HG03342 (cell line): ENCODE data around the gene LBR.
"Not testable (repeated sequence)": the region's sequence is repeated elsewhere in the genome, so short reads cannot be mapped to it uniquely, and the experiment has no call there.

Experiments used
- ATAC-seq: cut with Tn5 transposase; IDR thresholded peaks from one replicate; pipeline ENCODE4 v1.9.1; 2021; ENCODE audit warnings: mild to moderate bottlenecking, moderate library complexity; ENCODE audit not compliant: unreplicated experiment

Gene LBR

DNA sequence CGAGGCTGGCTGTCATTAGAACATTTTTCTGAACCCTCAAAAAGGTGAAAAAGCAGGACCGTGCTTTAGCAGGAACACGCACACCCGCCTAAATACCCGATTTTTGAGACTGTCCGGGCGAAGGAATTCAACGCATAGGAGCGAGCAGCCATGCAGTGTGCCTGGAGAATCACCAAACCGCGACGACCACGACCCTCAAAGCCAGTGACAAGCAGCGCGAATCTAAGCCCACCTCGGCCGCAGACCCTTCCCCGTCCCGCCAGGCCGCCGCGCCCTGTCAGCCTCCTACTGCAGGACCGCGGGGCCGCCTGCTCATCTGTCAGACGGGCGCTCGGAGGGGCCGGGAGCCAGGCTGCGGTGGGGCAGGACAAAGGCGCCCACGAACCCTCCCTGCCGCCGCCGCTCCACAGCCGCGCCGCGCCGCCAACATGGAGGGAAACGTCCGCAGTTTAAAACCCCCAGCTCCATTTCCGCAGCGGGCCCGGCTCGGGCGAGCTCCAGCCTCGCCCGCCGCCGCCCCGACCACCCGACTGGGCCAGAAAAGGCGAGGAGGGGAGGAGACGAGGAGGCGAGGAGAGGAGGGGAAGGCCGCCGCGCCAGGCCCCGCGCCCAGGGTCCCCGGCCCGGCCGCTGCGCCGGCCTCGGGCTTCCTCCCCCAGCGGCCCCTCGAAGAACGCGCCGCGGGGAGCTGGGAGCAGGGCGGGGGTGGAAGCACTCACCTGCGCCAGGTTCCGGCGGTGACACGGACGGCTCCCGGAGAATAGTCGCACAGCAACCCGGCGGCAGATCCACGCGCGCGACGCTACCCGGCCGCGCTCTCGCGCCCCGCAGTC, at the start of gene LBR:
TSS of gene LBR (minus strand) at position 804 of the 833 bp plus-strand sequence. CDS start 3,963 bp downstream, outside the sequence.
- ATAC-seq, result peak; percentile 33

DNA sequence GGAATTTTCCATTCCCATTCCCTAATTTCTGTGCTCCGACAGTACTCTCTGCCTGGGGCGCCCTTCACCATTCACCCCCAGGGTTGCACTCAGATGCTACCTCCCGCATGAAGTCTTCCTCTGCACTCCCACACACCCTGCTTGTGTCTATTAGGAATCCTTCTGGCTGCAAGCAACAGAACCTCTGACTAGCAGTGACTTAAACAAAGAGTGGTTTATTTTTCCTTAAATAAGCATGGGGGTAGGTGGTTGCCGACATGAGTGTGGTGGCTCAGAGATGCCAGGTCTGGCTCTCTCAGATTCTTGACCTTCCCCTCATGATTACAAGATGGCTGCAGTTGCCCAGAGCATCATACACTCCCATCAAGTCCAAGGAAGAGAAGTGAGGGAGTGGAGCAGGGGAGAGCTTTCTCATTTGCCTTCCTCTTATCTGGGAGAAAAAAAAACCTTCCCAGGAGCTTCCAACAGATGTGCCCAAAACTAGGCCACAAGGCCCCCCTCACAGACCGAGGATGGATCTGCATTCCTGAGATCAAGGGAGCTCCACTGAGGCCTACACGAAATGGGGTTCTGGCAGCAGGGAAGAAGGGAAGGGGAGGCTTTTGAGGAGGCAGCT, 49.6 kb upstream of the LBR start:
- ATAC-seq, result no peak

DNA sequence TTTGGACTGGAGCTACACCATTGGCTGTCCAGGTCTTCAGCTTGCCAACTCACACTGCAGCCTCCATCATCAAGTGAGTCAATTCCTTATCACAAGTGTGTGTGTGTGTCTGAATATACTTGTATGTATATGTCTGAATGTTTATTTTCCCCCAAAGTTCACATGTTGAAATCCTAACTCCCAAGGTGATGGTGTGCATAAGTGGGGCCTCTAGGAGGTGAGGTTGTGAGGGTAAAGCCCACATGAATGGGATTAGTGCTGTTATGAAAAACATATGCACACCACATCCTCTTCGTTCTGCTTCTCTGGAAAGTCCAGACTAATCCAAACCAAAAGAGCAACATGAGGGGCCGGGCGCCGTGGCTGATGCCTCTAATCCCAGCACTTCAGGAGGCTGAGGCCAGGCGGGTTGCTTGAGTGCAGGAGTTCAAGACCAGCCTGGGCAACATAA, 48.7 kb upstream of the LBR start:
- ATAC-seq, result no peak

DNA sequence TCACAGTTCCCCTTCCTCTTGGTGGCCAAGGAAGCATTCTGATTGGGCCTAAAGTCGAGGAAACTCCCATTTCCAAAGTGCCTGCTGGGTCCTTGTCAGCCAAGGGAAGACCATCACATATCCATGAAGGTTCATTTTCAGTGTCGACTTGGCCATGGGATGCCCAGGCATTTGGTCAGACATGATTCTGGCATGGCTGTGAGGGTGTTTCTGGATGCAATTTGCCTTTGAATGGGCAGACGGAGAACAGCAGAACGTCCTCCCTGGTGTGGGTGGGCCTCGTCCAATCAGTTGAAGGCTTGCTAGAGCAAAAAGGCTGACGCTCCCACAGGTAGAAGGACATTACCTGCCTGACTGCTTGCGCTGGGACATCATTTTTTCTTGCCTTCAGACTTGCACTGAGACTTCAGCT, 48.3 kb upstream of the LBR start:
- ATAC-seq, result no peak

DNA sequence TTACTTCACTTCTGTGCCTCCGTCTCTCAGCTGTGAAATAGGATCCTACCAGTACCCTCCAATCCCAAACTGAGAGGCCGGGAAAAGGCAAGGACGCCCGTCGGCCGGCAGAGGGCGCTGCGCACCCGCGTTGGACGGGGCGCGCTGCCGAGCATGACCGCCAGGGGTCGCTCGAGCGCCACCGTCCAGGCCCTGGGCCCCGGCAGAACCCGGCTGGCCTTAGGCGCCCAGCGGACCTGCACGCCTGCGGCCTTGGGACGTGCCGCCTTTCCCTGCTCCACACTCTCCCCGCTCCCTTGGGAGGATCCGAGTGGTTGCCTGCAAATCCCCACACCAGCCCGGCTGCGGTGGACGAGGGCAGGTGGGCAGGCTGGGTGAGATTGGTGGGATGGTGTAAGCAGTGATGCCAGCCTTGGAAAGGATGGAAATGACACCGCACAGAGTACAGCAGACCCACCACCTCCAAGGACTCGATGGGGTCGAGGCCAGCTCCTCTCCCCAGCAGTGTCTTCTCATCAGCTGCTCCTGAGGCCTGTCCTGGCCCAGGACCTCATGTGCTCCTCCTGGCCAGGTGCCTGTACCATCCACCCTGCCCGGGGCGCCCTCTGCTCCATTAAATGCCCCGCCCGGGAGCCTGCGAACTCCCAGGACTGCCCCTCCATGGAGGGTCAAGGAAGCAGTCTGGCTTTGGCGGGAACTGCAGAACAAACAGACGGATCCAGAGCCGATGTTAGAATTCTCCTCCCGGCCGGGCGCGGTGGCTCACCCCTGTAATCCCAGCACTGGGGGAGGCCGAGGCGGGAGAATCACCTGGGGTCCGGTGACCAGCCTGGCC, 47.4 kb upstream of the LBR start:
- ATAC-seq, result peak; percentile 70

DNA sequence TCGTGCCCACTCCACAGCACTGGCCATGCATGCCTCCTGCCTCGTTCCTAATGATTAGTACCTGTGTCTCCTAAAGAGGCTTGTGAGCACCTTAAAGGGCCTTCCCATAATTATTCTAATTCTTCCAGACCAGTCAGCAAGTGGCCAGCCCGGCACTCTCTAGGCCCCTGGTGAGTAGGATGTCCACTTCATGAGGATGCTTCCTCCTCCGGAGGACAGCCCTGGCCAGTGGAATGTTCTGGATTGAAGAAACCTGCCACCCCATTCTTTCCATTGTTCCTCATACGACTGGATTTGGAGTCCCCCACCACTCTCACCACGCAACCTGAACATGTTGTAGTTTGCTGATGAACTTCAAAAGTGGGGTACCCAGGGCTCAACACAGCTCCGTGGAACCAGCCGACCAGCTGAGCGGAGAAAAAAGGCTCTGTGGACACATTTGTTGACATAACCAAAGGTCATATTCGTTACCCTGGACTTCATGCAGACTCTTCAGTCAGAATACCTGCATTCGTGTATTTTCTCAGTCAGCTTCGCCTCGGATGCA, 46.7 kb upstream of the LBR start:
- ATAC-seq, result no peak

DNA sequence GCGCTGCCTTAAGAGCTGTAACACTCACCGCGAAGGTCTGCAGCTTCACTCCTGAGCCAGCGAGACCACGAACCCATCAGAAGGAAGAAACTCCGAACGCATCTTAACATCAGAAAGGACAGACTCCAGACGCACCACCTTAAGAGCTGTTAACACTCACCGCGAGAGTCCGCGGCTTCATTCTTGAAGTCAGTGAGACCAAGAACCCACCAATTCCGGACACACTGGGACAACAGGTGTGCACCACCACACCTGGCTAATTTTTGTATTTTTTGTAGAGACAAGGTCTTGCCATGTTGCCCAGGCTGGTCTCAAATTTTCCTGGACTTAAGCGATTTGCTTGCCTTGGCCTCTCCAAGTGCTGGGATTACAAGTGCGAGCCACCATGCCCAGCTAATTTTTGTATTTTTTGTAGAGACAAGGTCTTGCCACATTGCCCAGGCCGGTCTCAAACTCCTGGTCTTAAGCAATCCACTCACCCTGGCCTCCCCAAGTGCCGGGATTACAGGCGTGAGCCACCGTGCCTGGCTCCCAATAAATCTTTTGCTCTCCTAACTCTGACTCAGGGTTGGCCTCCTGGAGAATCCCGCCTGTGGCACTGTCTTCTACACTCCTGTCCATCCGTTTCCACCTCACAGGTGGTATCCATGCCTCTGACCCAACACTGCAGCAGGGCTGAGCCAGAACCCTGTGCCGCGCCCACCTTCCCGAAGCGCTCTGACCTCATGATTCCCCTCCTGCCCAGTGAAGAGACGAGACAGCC, 46.0 kb upstream of the LBR start:
- ATAC-seq, result not testable (repeated sequence)

DNA sequence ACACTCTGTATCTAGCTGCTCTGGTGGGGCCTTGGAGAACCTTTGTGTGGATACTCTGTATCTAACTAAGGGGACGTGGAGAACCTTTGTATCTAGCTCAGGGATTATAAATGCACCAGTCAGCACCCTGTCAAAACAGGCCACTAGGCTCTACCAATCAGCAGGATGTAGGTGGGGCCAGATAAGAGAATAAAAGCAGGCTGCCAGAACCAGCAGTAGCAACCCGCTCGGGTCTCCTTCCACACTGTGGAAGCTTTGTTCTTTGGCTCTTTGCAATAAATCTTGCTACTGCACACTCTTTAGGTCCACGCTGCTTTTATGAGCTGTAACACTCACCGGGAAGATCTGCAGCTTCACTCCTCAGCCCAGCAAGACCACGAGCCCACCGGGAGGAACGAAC, 45.4 kb upstream of the LBR start:
- not testable (repeated sequence) for ATAC-seq

DNA sequence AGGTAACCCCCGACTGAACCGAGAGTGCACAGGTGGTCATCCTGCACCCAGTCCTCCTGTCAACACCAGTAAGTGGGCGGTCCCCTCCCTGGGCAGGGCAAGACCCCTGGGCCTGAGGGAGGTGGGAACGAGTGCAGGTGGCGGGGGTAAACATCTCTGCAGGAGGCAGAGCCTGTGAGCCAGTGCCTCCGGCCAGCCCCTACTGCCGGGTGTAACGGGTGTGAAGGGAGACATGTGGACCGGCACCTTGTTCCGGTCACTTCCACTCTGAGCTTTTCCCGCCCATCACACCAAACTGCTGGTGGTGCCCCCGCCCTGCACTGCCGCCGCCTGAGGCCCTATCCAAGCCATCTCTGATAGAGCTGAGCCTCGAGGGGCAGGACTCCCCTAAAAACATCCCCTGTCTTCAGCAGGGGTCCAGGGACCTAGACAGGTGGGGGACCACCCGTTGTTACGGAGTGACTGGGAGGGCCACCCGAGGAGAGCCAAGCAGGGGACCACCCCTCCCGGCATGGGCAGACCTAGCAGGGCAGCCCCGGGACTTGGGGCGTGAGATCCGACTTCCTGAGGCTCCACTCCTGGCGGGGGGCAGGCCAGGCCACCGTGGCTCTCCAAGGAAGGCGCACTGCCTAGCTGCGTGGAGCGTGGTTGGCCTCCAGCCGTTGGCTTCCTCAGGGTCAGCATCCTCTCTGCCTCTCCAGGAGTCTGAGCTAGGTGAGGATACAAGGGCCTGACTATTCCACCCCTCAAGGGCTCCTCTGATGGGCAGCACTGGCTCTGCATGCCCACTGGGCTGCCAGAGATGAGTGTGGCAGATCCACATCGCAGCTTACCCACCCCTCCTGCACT, 43.8 kb upstream of the LBR start:
- no peak for ATAC-seq

DNA sequence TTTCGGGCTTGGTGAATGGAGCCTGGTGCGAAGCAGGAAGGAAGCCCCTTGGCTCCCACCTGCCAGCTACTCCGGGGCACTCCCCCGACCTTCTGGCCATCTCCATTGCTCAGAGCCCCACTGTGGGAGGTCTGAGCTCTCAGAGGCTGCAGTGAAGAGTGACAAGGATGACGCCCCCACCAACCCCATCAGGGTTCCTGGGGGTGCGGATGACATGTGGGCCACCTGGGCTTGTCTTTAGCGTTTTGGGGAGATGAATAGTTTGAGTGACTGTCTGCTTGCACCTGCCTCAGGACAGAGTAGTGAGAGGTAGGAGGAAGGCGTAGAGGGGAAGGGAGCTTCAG, 43.2 kb upstream of the LBR start:
- no peak for ATAC-seq

DNA sequence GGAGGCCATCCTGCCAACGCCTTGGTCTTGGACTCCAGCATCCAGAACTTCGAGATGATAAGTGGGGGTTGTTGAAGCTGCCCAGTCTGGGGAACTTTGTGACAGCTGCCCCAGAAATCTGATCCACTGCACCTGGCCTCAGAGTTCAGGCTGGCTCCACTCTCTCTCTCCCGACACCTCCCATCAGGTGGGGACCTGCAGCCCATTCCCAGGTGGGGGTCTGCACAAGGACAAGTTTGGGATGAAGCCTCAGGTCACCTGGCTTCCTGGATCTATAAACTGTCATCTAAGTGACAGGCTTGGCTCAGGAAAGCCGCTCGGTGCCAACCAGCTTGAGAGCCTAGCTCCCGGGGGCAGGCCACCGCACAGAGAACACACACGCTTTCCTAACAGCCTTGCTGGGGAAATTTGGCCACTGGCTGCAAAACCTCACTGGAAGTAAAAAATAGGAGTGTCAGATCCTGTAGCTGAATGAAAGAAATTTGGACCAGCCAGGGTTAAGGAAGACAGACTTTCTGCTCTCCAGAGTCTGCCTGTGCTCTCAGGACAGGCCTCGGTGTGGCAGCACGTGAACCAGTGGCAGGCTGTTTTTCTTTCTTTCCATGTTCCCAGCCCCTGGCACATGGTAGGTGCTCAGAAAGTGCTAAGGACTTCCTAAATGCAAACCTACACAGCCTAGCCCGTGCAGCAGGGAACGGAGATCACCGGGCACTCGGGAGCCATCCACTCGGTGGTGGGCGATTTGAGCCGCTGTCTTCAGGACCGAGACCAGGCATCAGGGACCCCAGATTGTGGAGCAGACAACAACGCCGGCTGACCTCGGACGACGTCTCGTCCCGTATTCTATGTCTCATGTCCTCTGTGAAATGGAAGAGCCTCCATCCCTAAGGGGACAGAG, 42.6 kb upstream of the LBR start:
- no peak for ATAC-seq

DNA sequence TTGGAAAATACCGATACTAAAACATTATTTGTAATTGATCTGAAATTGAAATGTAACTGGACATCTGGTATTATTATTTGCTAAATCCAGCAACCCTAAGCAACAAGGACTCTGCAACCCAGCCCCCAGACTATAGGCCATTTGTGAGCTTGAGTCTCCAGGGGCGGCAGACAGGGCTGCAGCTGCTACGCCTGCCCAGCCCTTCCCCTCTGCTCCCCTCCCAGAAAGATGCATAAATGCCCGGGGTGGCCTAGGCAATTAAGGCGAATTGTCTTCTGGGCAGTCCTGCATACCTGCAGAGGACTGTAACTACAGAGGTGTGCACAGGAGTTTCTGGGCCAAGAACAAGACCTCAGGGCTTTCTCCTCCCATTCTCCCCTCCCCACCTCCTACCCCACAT, 41.2 kb upstream of the LBR start:
- no peak for ATAC-seq

DNA sequence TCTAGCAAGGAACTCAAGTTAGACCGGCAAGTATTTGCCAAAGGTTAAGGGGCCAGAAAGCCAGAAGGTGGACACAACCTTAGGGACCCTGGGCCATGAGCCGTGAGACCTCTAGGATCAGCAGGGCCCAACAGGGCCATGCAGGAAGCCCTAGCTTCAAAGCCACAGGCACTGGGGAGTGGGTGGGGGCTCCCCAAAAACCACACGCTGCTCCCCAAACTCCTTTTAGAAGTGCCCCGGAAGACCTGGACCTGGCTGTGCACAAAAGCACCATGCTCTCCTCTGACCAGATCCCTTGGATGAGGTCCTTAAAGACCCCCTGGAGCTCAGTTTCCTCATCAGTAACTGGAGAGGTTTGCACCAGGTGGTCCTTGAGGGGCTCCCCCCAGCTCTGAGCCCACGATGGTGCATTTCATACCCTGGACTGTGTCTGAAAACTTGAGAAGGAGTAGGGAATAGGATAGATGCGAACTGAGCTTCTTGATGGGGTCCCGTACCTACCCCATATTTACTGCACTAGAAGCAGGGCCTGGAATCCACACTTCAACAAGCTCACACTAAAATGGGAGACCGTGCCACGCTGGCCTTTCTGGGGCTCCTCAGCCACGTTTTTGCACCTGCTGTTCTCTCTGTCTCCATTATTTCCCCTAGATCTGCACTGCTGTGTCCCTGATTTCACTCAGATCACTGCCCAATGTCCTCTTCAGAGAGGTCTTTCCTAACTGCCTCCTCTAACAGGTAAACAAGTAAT, 40.6 kb upstream of the LBR start:
- ATAC-seq, result no peak

DNA sequence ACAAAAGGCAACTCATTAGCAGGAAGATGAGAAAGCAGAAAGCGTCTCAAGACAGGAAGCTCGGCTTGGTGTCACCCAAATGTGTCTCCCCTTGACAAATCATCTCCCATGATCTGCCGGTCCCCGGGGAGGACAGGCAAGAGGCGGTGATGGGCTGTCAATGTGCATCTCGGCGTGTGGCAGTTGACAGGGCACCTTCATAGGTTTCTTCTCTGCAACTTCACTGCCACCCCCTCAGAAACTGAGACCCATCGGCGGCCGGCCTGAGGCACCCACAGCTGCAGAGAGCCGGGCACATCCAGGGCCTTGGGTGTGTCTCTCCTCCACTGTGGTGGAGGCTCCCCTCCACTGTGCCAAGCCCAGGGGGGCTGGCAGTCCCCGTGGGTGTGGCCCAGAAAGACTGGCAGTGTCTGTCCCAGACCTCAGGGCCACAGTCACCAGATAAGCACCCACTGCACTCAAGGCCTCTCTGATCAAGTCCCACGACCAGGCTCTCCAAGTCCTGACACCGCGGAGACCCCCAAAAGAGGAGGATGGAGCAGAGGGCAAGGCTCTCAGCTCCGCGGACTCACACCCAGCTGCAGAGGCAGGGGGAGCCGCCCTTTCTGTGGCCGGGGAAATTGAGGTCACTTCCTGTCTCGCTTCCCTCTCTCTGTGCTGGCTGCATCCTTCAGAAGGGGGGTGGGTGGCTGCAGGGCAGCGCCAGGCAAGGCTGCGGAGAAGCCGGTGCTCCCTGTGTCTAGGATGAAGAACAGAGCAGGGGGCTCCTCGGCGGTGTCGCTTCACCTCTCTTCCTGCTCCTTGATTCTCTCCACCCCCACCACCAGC, 39.6 kb upstream of the LBR start:
- ATAC-seq, result peak; percentile 93

DNA sequence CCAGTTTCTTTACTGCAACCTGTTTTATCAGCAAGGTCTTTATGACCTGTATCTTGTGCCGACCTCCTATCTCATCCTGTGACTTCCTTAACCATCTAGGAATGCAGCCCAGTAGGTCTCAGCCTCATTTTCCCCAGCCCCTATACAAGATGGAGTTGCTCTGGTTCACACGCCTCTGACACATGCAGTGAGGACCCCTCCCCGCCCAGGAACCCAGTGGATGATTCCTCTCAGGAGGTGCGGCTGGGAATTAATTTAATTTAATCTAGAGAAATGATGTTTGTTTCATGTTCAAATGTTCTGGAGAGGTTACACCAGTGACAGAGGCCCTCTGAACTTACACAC, 39.0 kb upstream of the LBR start:
- no peak for ATAC-seq

DNA sequence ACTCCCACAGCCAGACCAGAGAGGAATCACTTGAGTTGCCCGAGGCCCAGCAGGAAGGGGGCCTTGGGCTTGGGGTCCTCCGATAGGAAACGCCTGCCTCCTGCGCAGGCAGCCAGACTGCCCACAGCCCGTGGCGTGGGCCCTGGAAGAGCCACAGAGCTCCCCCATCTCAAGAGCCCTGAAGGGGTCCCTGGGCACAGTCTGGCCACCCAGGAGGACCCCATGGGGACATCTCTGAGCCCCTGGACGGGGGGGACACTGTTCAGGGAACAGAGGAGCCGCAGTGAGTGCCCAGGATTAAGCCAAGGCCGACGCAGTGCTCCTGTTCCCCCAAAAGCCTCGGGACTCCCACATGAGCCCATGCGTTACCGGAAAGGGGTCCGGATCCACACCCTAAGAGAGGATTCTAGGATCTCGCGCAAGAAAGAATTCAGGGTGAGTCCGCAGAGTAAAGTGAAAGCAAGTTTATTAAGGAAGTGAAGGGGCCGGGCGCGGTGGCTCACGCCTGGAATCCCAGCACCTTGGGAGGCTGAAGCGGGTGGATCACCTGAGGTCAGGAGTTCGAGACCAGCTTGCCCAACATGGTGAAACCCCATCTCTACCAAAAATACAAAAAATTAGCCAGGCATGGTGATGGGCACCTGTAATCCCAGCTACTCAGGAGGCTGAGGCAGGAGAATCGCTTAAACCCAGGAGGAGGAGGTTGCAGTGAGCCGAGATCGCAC, 38.1 kb upstream of the LBR start:
- ATAC-seq, result no peak
